Pancreas (tissue), 10 donors: ENCODE data around the gene SLC13A3. TPM values are rescaled to one million over a fixed set of nuclear protein-coding genes. Genes with fewer than 3 reads are reported as not detected.

ENCODE experiments used
- ATAC-seq, 4 donors: fragments of 200-7000 bp; cut with Tn5 transposase; one replicate each; pipeline versions ENCODE4 v1.8.0 to v1.9.1; 2020; ENCODE audit warnings: mild to moderate bottlenecking in 4 of 4, moderate library complexity in 4 of 4
- DNase-seq, 6 donors: peaks; one replicate each; pipeline ENCODE4 v3.0.0-alpha.2; 2020
- FAIRE-seq: peaks from 2 replicates; lab custom pipeline; 2012; peaks lifted over from hg19 to GRCh38; lab: Jason Lieb, UNC
- H3K27ac ChIP-seq, 4 donors: fragments of 200-600 bp; sonication (generic); 1 replicate in 3 of 4; 2 replicates in 1 of 4; pipeline versions ENCODE4 v1.5.0 to v1.8.0; 2020
- H3K27me3 ChIP-seq, 4 donors: fragments of 200-600 bp; one replicate each; pipeline ENCODE4 v1.8.0; 2021
- H3K36me3 ChIP-seq, 3 donors: fragments of 200-600 bp; sonication (generic) in 1 of 3; one replicate each; pipeline versions ENCODE4 v1.5.0 to v1.8.0; 2020 to 2021
- H3K4me1 ChIP-seq, 3 donors: fragments of 200-600 bp; one replicate each; pipeline ENCODE4 v1.8.0; 2021
- H3K4me3 ChIP-seq, 4 donors: fragments of 200-600 bp; sonication (generic) in 2 of 4; one replicate each; pipeline versions ENCODE4 v1.5.0 to v1.8.0; 2020 to 2021
- H3K9me3 ChIP-seq, 4 donors: fragments of 200-600 bp; one replicate each; pipeline ENCODE4 v1.8.0; 2021
- CTCF ChIP-seq, 4 donors: fragments of 200-600 bp; sonication (generic) in 3 of 4; IDR thresholded peaks; one replicate each; pipeline versions ENCODE4 v1.5.0 to v1.8.0; 2021; ENCODE audit warnings: antibody characterized with exemption in 4 of 4
- WGBS, 2 donors: extraction: QIAGEN DNeasy Blood & Tissue Kit; methylation state at CpG; one replicate each; pipeline ENCODE4 v1.1.7; 2013; 5-methylcytosine and 5-hydroxymethylcytosine counted together
- intact Hi-C, 3 donors: fragments of 100-400 bp; cut with DNase I; formaldehyde crosslinking; loops; one replicate each; pipeline versions ENCODE4 v1.11.1 to v1.14.2; 2022
- polyA plus RNA-seq, 2 donors: library from polyadenylated mRNA; stranded (reverse); fragments of 200-250 nt; gene quantifications; one replicate each; pipeline ENCODE4 v1.2.3, GENCODE V29; 2013
- total RNA-seq, 6 donors: library from RNA; stranded (reverse); fragmentation: NEBNext Ultra II Directional in 4 of 6; extraction: Animal tissue kit (Norgen Biotek cat#: 25700) in 4 of 6; gene quantifications; one replicate each; pipeline versions ENCODE4 v1.2.1 to v1.2.4, GENCODE V29; 2021 to 2023
- donor health status: healthy with polysubstance abuse.
- donor health status: DM: no; HTN: no; CAD: no; lungs with moderate emphysema.
- donor health status: DM: no; HTN: no; CAD: no.
- donor health status: control.
- donor health status: control.
- donor health status: Bipolar disorder and iron deficiency.
- donor health status: DM: yes; HTN: yes; CAD: no.
- donor health status: DM: no; HTN: no; CAD: no.
- donor health status: DM: no; HTN: no; CAD: no.
- donor health status: DM: yes; HTN: yes; CAD: no.

SLC13A3 gene
- total and polyA plus RNA-seq, 8 donors = 0.68 to 7.8 (median 4.7) TPM

DNA sequence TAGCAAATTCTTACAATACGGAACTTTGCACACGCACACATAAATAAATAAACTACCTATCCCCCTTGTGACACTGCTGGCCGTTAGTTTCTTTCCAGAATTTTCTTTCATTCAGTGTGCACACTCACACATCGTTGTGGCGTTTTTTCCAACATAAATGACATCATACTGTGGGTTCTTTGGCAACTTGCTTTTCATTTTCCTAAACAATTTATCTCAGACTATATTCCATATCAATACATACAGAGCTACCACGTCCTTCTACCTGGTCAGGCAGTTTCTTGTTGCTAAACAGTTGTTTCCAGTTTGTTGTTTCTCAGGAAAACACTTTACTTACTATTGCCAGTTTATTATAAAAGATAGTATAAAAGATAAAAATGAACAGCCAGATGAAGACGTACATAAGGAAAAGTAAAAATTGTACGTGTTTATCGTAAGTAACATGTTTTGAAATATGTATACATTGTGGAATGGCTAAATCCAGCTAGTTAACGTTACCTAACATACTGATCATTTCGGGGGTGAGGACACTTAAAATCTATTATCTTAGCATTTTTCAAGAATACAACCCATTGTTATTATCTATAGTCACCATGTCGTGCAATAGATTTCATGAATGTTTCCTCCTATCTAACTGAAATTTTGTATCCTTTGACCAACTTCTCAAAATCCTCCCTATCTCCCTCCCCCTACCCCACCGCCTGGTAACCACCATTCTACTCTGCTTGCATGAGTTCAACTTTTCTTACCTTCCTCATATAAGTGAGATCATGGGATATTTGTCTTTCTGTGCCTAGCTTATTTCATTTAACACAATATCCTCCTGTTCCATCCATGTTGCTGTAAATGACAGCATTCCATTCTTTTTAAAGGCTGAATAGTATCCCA is 39.2 kb upstream of the SLC13A3 start:
- Histone ChIP-seq H3K27me3 (no peaks in the 10 kb centered on the region), H3K4me1 (peaks cover 0 to 14% (median 3%) of the 10 kb centered on the region in 3 donors), H3K27ac (peak overlapping the region in 3 of 4 donors; percentile 81 to 90 (median 90)), H3K9me3 (no peaks in the 10 kb centered on the region), H3K4me3 (peak overlapping the region in 3 of 4 donors; percentile 65 to 95 (median 88)), H3K36me3 (no peaks in the 10 kb centered on the region)
- ATAC-seq (peak in 3 of 4 donors; percentile 0 to 10 (median 1)), FAIRE-seq (no peak), DNase-seq (no peak)
- TF ChIP-seq CTCF (IDR thresholded peaks at IDR 0.05) = no peak
- intact Hi-C loops = no loop called here
- WGBS, 2 donors = 45 to 46% methylated on average over 13 of the region's 13 CpGs

GRCh38 chr20:46689754-46690085 is 38.5 kb upstream of the SLC13A3 start:
- Histone ChIP-seq H3K4me3 (peak overlapping the region; percentile 65 to 95 (median 88)), H3K27me3 (no peaks in the 10 kb centered on the region), H3K9me3 (no peaks in the 10 kb centered on the region), H3K36me3 (no peaks in the 10 kb centered on the region), H3K27ac (peak overlapping the region; percentile 70 to 90 (median 86)), H3K4me1 (peaks cover 0 to 14% (median 3%) of the 10 kb centered on the region in 3 donors)
- DNase-seq = no peak
- FAIRE-seq = no peak
- intact Hi-C loops = loop anchor here in 1 of 3 donors (10.0 kb wide), 1 partner anchor 135 kb away; the partner anchor contains the start of gene OCSTAMP
- no peak for ATAC-seq
- TF ChIP-seq CTCF (IDR thresholded peaks at IDR 0.05) = no peak
- WGBS, 2 donors = 0% methylated on average over 12 of the region's 12 CpGs

- H3K4me1 ChIP-seq = peaks cover 0 to 14% (median 3%) of the 10 kb centered on the region in 3 donors
- intact Hi-C loops = loop anchor here in 1 of 3 donors (10.0 kb wide), 1 partner anchor 134 kb away; the partner anchor contains the start of gene OCSTAMP
- H3K36me3 ChIP-seq = no peaks in the 10 kb centered on the region
- no peaks in the 10 kb centered on the region for H3K9me3 ChIP-seq
- peak; percentile 87 to 99 (median 96) for DNase-seq
- WGBS, 2 donors = 0% methylated on average over 59 to 71 of the region's 71 CpGs
- peak within 1 kb of the TSS; percentile 65 to 95 (median 88) for H3K4me3 ChIP-seq
- H3K27ac ChIP-seq = peak within 1 kb of the TSS; percentile 70 to 90 (median 86)
- FAIRE-seq = peak; percentile 95
- peak in 1 of 4 donors; percentile 34 for TF ChIP-seq CTCF (IDR thresholded peaks at IDR 0.05)
- peak; percentile 94 to 98 (median 96) for ATAC-seq
- H3K27me3 ChIP-seq = no peaks in the 10 kb centered on the region
Measured at GRCh38 chr20:46689082-46689753, 38.0 kb upstream of the SLC13A3 start, which contains the start of gene TP53RK. Gene TP53RK, minus strand, starts transcription at chr20:46689444. Its CDS starts 30 bp downstream, at chr20:46689414.

DNA sequence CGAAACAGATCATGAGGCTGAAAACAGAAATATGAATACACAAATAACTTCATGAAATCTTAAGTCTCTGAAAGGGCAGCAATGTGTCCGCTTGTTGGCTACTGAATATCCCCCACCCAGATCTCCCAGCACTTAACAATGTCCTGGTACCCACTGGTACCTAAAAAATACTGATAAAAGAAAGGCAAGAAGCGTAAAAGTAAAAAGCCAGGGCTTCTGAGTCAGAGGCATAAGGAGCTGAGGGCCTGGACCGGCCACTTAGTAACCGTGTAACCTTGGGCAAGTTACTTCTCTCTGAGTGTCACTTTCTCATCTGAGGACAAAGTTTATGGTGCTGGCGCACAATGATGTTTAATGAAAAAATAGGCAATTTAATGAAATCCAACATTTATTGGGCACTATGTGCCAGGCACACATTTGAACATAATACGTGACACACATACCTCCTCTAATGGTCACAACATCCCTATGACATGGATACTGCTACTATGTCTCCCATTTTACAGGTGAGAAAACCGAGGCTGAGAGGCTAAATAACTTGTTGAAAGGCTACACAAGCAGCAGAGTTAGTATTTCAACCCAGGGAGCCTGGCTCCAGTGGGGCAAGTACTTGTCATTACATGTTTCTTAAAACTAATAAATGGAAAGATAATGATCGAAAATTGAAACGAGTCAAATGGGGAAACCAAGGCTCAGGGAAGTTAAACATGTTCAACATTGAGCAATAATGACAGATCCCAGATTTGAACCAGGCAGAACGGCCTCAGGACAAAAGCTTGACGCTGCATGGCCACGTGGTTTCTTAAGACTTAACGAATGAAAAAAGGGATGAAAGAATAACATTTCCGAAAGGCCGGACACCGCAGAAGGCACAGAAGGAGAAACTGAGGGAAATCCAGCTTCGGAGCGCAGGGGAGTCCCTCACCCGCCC is 37.2 kb upstream of the SLC13A3 start:
- Histone ChIP-seq H3K9me3 (no peaks in the 10 kb centered on the region), H3K4me3 (peak overlapping the region; percentile 65 to 95 (median 88)), H3K27ac (peak overlapping the region; percentile 70 to 90 (median 86)), H3K36me3 (no peaks in the 10 kb centered on the region), H3K4me1 (peaks cover 0 to 17% (median 3%) of the 10 kb centered on the region in 3 donors), H3K27me3 (no peaks in the 10 kb centered on the region)
- no peak for DNase-seq
- ATAC-seq = peak in 1 of 4 donors; percentile 2
- TF ChIP-seq CTCF (IDR thresholded peaks at IDR 0.05) = no peak
- WGBS, 2 donors = 11 to 14% methylated on average over 20 of the region's 20 CpGs
- intact Hi-C loops = loop anchor here in 1 of 3 donors (10.0 kb wide), 1 partner anchor 134 kb away; the partner anchor contains the start of gene OCSTAMP
- no peak for FAIRE-seq
